ENCODE data around the gene ACTN4. TPM values are rescaled to one million over a fixed set of nuclear protein-coding genes. Genes with fewer than 3 reads are reported as not detected.

Gene ACTN4
- total and polyA plus RNA-seq, 2 experiments from 2014 or later: 68.9 to 427 TPM

GRCh38 chr19:38648769-38649304 is 1.4 kb downstream of the ACTN4 start:
- no peak overlapping the region for H2AFZ ChIP-seq
- H3K36me3 Mint-ChIP-seq (ENCODE audit: low read depth): peaks cover 4% of the 10 kb centered on the region; the same call in 2 of the 3 replicates

DNA sequence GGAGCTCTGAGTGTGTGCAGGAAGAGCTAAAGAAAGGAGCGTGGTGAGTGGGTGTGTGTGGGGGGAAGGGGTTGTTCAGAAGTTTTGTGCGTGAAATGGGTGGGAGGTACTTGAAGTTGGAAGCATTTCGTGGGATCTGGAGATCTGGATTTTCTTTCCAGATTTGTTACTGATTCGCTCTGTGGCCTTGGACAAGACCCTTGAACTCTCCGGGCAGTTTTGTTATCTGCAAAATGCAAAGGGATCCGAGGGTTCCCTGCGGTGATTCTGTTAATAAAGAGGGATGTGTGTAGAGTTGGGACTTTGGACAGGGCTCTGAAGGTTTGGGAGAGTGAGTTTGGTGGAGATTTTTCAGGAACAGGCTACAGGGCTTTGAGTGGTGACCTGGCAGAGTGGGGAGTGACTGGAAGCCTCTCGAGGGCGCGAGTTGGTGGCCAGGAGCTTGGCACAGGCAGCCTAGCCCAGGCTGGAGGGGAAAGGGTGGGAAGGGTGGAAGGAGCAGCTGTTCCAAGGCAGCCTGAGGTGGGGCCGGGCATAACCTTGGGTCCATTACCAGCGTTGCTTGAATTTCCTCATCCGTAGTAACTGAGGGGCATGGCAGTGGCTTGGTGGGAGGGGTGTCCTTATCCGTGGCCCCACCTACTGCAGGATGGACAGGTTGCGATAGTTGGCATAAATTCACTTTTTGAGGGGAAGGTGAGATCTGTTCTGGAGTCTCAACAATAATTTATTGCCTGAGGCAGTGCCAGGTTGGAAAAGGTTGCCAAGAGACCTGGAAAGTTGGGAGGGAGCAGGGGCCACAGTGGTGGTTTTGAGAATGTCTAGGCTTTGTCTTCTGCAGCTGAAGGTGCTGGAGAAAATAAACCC is 2.1 kb downstream of the ACTN4 start:
- no peak overlapping the region for H2AFZ ChIP-seq

More at GRCh38 chr19:38648769-38649304, 1.4 kb downstream of the ACTN4 start:
- Histone ChIP-seq H3K4me1 (ENCODE audit: insufficient read depth) (peaks cover 48% of the 10 kb centered on the region), H3K4me2 (peak overlapping the region; percentile 100), H3K9me2 (ENCODE audit: insufficient read depth) (no peaks in the 10 kb centered on the region), H3K27me3 (ENCODE audit: insufficient read depth) (no peaks in the 10 kb centered on the region), H3K4me3 (peak overlapping the region; percentile 99), H3K79me2 (replicated peaks; ENCODE audit: insufficient read depth) (peaks cover 63% of the 10 kb centered on the region), H3F3A (replicated peaks; ENCODE audit: low read depth) (peaks cover 8% of the 10 kb centered on the region), H3K36me3 (ENCODE audit: insufficient read depth) (no peaks in the 10 kb centered on the region), H3K27ac (ENCODE audit: low read depth) (peak overlapping the region; percentile 84; the same call in 1 of the 2 replicates), H4K20me1 (replicated peaks; ENCODE audit: insufficient read depth) (peaks cover 45% of the 10 kb centered on the region)
- DNase-seq (ENCODE audit: low spot score) (no peak), ATAC-seq (no peak)
- H3K27ac Mint-ChIP-seq: peak overlapping the region; percentile 95
- H3K4me3 Mint-ChIP-seq: peak overlapping the region; percentile 91
- H3K9me3 Mint-ChIP-seq: 0 out of 3 replicates have a peak, but pooled peaks cover 3% of the 10 kb centered on the region
- peaks cover 60% of the 10 kb centered on the region for H3K4me1 Mint-ChIP-seq
- TF ChIP-seq ETS1 (IDR thresholded peaks at IDR 0.05): no peak
- no peak for TF ChIP-seq JUNB (IDR thresholded peaks at IDR 0.05; ENCODE audit: unreplicated experiment)
- peaks cover 30% of the 10 kb centered on the region for H3K27me3 Mint-ChIP-seq (ENCODE audit: insufficient read depth, low read depth, poor library complexity)

GRCh38 chr19:38650172-38650775 is 2.8 kb downstream of the ACTN4 start:
- no peak overlapping the region for H2AFZ ChIP-seq
- peak overlapping the region; percentile 100 for H3K4me2 ChIP-seq
- H3K79me2 ChIP-seq (replicated peaks; ENCODE audit: insufficient read depth): peaks cover 77% of the 10 kb centered on the region
- ATAC-seq (no peak), DNase-seq (ENCODE audit: low spot score) (no peak)
- peaks cover 8% of the 10 kb centered on the region for H3F3A ChIP-seq (replicated peaks; ENCODE audit: low read depth)
- Mint-ChIP-seq H3K36me3 (ENCODE audit: low read depth) (peaks cover 11% of the 10 kb centered on the region), H3K4me1 (peaks cover 68% of the 10 kb centered on the region), H3K4me3 (peak overlapping the region; percentile 91), H3K27ac (peak overlapping the region; percentile 84), H3K27me3 (ENCODE audit: insufficient read depth, low read depth, poor library complexity) (peaks cover 25% of the 10 kb centered on the region), H3K9me3 (0 out of 3 replicates have a peak, but pooled peaks cover 3% of the 10 kb centered on the region)
- H4K20me1 ChIP-seq (replicated peaks; ENCODE audit: insufficient read depth): peaks cover 57% of the 10 kb centered on the region
- no peaks in the 10 kb centered on the region for H3K9me2 ChIP-seq (ENCODE audit: insufficient read depth)
- TF ChIP-seq STAT1 (IDR thresholded peaks at IDR 0.05; ENCODE audit: unreplicated experiment): no peak
- TF ChIP-seq POLR2AphosphoS5 (IDR thresholded peaks at IDR 0.05; ENCODE audit: low read depth): 0 out of 2 replicates have a peak, but pooled peaks have one; percentile 18
- no peak for TF ChIP-seq EZH2phosphoT487 (IDR thresholded peaks at IDR 0.05; ENCODE audit: unreplicated experiment)
- H3K27me3 ChIP-seq (ENCODE audit: insufficient read depth): no peaks in the 10 kb centered on the region
- H3K4me1 ChIP-seq (ENCODE audit: insufficient read depth): peaks cover 58% of the 10 kb centered on the region
- H3K4me3 ChIP-seq: peak overlapping the region; percentile 99
- no peaks in the 10 kb centered on the region for H3K36me3 ChIP-seq (ENCODE audit: insufficient read depth)
- peak overlapping the region; percentile 78; the same call in 1 of the 2 replicates for H3K27ac ChIP-seq (ENCODE audit: low read depth)

More for the DNA sequence above, 2.1 kb downstream of the ACTN4 start:
- H3K9me3 Mint-ChIP-seq: 0 out of 3 replicates have a peak, but pooled peaks cover 3% of the 10 kb centered on the region
- H3K27me3 Mint-ChIP-seq (ENCODE audit: insufficient read depth, low read depth, poor library complexity): peaks cover 30% of the 10 kb centered on the region
- TF ChIP-seq CREB1 (CRISPR knock-in tag; IDR thresholded peaks at IDR 0.05; ENCODE audit: low read depth): no peak
- peak overlapping the region; percentile 78; the same call in 1 of the 2 replicates for H3K27ac ChIP-seq (ENCODE audit: low read depth)
- peaks cover 66% of the 10 kb centered on the region for H3K4me1 Mint-ChIP-seq
- ATAC-seq (no peak), DNase-seq (ENCODE audit: low spot score) (peak; percentile 49)
- peak overlapping the region; percentile 91 for H3K4me3 Mint-ChIP-seq
- H3K79me2 ChIP-seq (replicated peaks; ENCODE audit: insufficient read depth): peaks cover 70% of the 10 kb centered on the region
- H3K36me3 ChIP-seq (ENCODE audit: insufficient read depth): no peaks in the 10 kb centered on the region
- H3K9me2 ChIP-seq (ENCODE audit: insufficient read depth): no peaks in the 10 kb centered on the region
- H3K4me3 ChIP-seq: peak overlapping the region; percentile 99
- H3K27ac Mint-ChIP-seq: peak overlapping the region; percentile 16; the same call in 1 of the 2 replicates
- H3F3A ChIP-seq (replicated peaks; ENCODE audit: low read depth): peaks cover 8% of the 10 kb centered on the region
- no peaks in the 10 kb centered on the region for H3K27me3 ChIP-seq (ENCODE audit: insufficient read depth)
- peaks cover 50% of the 10 kb centered on the region for H4K20me1 ChIP-seq (replicated peaks; ENCODE audit: insufficient read depth)
- peak overlapping the region; percentile 100 for H3K4me2 ChIP-seq
- peaks cover 55% of the 10 kb centered on the region for H3K4me1 ChIP-seq (ENCODE audit: insufficient read depth)
- H3K36me3 Mint-ChIP-seq (ENCODE audit: low read depth): peaks cover 7% of the 10 kb centered on the region

All from GM23338 (cell line).